Measurements from ENCODE around the gene ZSCAN16. TPM values are rescaled to one million over a fixed set of nuclear protein-coding genes. Genes with fewer than 3 reads are reported as not detected.

Gene ZSCAN16
- total and polyA plus RNA-seq, 9 of the 15 experiments (the other 6 are each of a cell fraction or from before 2014, with no cell fraction given), result 0.08 TPM; not detected in 8

GRCh38 chr6:28105245-28105639 lies 19.2 kb upstream of the ZSCAN16 start (continued):
- no peak for TF ChIP-seq RBM17 (IDR thresholded peaks at IDR 0.05; ENCODE audit: borderline replicate concordance, low read depth, low read length)
- TF ChIP-seq CEBPB (tag; IDR thresholded peaks at IDR 0.05), result peak; percentile 58; the same call in 1 of the 2 replicates
- TF ChIP-seq CTCF (IDR thresholded peaks at IDR 0.05 in 2 of 3, conservative IDR thresholded peaks at IDR 0.05 in 1 of 3; ENCODE audit: insufficient read depth in 2 of 3, low read depth in 1 of 3, low read length in 3 of 3), result 0 out of 6 replicates have a peak, but pooled peaks of 1 of the 3 experiments have one; percentile 10
- no peak for TF ChIP-seq HEY1 (CRISPR knock-in tag; IDR thresholded peaks at IDR 0.05; ENCODE audit: borderline replicate concordance)
- TF ChIP-seq KAT7 (CRISPR knock-in tag; IDR thresholded peaks at IDR 0.05; ENCODE audit: borderline replicate concordance), result peak; percentile 9; the same call in 1 of the 2 replicates
- TF ChIP-seq MEF2A (IDR thresholded peaks at IDR 0.05; ENCODE audit: control insufficient read depth, low read depth, low read length), result no peak
- 0 out of 2 replicates have a peak, but pooled peaks have one; percentile 33 for TF ChIP-seq ZNF143 (CRISPR knock-in tag; IDR thresholded peaks at IDR 0.05)
- no peak for TF ChIP-seq MITF (IDR thresholded peaks at IDR 0.05)
- 0 out of 2 replicates have a peak, but pooled peaks have one; percentile 14 for TF ChIP-seq SPI1 (IDR thresholded peaks at IDR 0.05; ENCODE audit: borderline replicate concordance, low read depth, low read length)
- TF ChIP-seq TAF9B (IDR thresholded peaks at IDR 0.05; ENCODE audit: partially characterized antibody), result no peak
- TF ChIP-seq MBD2 (IDR thresholded peaks at IDR 0.05; ENCODE audit: borderline replicate concordance, low read depth), result no peak
